Stomach (tissue), 4 donors: ENCODE measurements around the gene CHST6.

Source experiments
- POLR2AphosphoS5 ChIP-seq, 3 donors: sonication (generic); formaldehyde crosslinking; IDR thresholded peaks; one replicate each; pipeline ENCODE4 v1.6.1; 2016; ENCODE audit warnings: antibody characterized with exemption in 3 of 3
- TF ChIP-seq, protein P1 (sequence below), 7 experiments: fragments of 450-650 bp in 4 of 7; fragments of 200-600 bp in 3 of 7; sonication (generic) in 3 of 7; IDR thresholded peaks; one replicate each; pipeline ENCODE4 v1.5.1; 2016 to 2019; ENCODE audit warnings: antibody characterized with exemption in 7 of 7, control low read depth in 2 of 7, mild to moderate bottlenecking in 1 of 7

DNA sequence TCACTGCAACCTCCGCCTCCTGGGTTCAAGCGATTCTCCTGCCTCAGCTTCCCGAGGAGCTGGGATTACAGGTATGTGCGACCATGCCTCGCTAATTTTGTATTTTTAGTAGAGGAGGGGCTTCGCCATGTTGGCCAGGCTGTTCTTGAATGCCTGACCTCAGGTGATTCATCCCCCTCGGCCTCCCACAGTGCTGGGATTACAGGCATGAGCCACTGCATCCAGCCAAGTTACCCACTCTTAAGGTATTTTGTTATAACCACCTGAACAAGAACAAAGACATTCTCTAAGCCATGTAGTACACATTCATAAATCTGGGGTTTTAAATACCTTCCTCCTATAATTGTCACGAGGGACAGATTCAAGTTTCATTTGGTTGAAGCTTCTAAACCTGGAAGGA lies 18.4 kb downstream of the CHST6 start:
- TF ChIP-seq, protein P1, sequence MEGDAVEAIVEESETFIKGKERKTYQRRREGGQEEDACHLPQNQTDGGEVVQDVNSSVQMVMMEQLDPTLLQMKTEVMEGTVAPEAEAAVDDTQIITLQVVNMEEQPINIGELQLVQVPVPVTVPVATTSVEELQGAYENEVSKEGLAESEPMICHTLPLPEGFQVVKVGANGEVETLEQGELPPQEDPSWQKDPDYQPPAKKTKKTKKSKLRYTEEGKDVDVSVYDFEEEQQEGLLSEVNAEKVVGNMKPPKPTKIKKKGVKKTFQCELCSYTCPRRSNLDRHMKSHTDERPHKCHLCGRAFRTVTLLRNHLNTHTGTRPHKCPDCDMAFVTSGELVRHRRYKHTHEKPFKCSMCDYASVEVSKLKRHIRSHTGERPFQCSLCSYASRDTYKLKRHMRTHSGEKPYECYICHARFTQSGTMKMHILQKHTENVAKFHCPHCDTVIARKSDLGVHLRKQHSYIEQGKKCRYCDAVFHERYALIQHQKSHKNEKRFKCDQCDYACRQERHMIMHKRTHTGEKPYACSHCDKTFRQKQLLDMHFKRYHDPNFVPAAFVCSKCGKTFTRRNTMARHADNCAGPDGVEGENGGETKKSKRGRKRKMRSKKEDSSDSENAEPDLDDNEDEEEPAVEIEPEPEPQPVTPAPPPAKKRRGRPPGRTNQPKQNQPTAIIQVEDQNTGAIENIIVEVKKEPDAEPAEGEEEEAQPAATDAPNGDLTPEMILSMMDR (IDR thresholded peaks at IDR 0.05), result no peak
- no peak for TF ChIP-seq POLR2AphosphoS5 (IDR thresholded peaks at IDR 0.05)
